ENCODE data around the gene ANAPC2. TPM values are rescaled to one million over a fixed set of nuclear protein-coding genes. Genes with fewer than 3 reads are reported as not detected.

Gene ANAPC2
- total RNA-seq, 2 experiments from 2014 or later: 144 to 149 TPM

DNA sequence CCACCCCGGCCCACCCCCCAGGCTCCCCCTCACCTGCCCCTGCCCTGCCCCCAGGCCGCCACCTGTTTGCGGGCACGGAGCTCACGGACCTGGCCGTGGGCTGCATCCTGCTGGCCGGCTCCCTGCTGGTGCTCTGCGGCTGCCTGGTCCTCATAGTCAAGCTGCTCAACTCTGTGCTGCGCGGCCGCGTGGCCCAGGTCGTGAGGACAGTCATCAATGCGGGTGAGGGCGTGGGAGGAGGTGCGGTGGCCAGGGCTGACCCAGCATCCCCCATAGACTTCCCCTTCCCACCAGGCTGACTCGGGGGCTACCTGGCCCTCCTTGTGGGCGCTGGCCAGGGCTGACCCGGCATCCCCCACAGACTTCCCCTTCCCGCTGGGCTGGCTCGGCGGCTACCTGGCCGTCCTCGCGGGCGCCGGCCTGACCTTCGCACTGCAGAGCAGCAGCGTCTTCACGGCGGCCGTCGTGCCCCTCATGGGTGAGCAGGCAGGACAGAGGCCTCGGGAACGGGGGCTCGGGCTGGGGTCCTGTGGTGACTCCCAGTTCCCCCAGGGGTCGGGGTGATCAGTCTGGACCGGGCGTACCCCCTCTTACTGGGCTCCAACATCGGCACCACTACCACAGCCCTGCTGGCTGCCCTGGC is 45.8 kb upstream of the ANAPC2 start:
- ATAC-seq (ENCODE audit: poor library complexity) (no peak), DNase-seq (no peak)
- intact Hi-C loops (cut with DNase I, micrococcal nuclease): no loop called here
- H3K27ac ChIP-seq (ENCODE audit: low read depth in 1 of 2, low read length in 2 of 2): no peak overlapping the region
- no peaks in the 10 kb centered on the region for H3K36me3 ChIP-seq (ENCODE audit: insufficient read depth, low read length)
- H3K27ac Mint-ChIP-seq: no peak overlapping the region
- ChIA-PET CTCF (no interaction called here), POLR2A (no interaction called here)
- peaks cover 34% of the 10 kb centered on the region for H3K4me1 ChIP-seq (ENCODE audit: insufficient read depth, low read length)
- H3K36me3 Mint-ChIP-seq (ENCODE audit: low read depth): no peaks in the 10 kb centered on the region
- H3K4me3 ChIP-seq (ENCODE audit: low read length): no peak overlapping the region
- TF ChIP-seq, protein P1, sequence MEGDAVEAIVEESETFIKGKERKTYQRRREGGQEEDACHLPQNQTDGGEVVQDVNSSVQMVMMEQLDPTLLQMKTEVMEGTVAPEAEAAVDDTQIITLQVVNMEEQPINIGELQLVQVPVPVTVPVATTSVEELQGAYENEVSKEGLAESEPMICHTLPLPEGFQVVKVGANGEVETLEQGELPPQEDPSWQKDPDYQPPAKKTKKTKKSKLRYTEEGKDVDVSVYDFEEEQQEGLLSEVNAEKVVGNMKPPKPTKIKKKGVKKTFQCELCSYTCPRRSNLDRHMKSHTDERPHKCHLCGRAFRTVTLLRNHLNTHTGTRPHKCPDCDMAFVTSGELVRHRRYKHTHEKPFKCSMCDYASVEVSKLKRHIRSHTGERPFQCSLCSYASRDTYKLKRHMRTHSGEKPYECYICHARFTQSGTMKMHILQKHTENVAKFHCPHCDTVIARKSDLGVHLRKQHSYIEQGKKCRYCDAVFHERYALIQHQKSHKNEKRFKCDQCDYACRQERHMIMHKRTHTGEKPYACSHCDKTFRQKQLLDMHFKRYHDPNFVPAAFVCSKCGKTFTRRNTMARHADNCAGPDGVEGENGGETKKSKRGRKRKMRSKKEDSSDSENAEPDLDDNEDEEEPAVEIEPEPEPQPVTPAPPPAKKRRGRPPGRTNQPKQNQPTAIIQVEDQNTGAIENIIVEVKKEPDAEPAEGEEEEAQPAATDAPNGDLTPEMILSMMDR (IDR thresholded peaks at IDR 0.05): no peak
- H3K27me3 Mint-ChIP-seq: peaks cover 6% of the 10 kb centered on the region
- H3K9me3 Mint-ChIP-seq: no peaks in the 10 kb centered on the region
- H3K4me3 Mint-ChIP-seq: no peak overlapping the region
- peaks cover 0 to 7% of the 10 kb centered on the region in 2 experiments for H3K9me3 ChIP-seq (ENCODE audit: control insufficient read depth in 1 of 2, insufficient read depth in 1 of 2, low read length in 2 of 2)
- peaks cover 5% of the 10 kb centered on the region for H3K4me1 Mint-ChIP-seq (ENCODE audit: low read depth)
- peaks cover 2 to 4% of the 10 kb centered on the region in 2 experiments for H3K27me3 ChIP-seq (ENCODE audit: control insufficient read depth in 1 of 2, insufficient read depth in 2 of 2, low read length in 2 of 2)

DNA sequence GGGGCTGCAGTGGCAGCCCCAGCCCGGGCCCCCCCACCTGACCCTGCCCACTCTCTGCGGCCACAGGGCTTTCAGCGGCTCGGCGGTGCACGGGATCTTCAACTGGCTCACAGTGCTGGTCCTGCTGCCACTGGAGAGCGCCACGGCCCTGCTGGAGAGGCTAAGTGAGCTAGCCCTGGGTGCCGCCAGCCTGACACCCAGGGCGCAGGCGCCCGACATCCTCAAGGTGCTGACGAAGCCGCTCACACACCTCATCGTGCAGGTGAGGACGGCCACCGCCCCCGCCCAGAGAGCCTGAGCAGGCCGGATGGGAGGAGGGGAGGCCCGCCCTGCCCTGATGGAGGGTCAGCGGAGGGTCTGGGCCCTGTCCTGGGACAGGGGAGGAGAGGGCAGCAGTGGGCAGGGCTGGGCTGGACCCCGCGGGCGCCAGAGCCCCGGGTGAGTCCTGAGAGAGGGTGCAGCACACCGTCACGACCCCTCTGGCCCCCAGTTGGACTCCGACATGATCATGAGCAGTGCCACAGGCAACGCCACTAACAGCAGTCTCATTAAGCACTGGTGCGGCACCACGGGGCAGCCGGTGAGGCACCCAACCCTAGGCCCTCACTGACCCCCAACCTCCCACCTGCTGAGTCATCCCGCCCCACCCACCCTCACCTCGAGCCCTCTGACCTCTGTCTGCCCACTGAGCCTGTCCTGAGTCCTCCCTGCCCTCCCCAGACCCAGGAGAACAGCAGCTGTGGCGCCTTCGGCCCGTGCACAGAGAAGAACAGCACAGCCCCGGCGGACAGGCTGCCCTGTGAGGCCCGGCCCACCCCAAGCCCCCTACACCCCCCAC is 45.0 kb upstream of the ANAPC2 start:
- Mint-ChIP-seq H3K27ac (no peak overlapping the region), H3K4me3 (no peak overlapping the region), H3K4me1 (ENCODE audit: low read depth) (no peaks in the 10 kb centered on the region), H3K27me3 (peaks cover 6% of the 10 kb centered on the region), H3K9me3 (no peaks in the 10 kb centered on the region), H3K36me3 (ENCODE audit: low read depth) (no peaks in the 10 kb centered on the region)
- ATAC-seq (ENCODE audit: poor library complexity) (no peak), DNase-seq (no peak)
- no peaks in the 10 kb centered on the region for H3K36me3 ChIP-seq (ENCODE audit: insufficient read depth, low read length)
- no peak overlapping the region for H3K4me3 ChIP-seq (ENCODE audit: low read length)
- peaks cover 3 to 13% of the 10 kb centered on the region in 2 experiments for H3K27me3 ChIP-seq (ENCODE audit: control insufficient read depth in 1 of 2, insufficient read depth in 2 of 2, low read length in 2 of 2)
- TF ChIP-seq, protein P1 (IDR thresholded peaks at IDR 0.05): no peak
- intact Hi-C loops (cut with DNase I, micrococcal nuclease): no loop called here
- H3K9me3 ChIP-seq (ENCODE audit: control insufficient read depth in 1 of 2, insufficient read depth in 1 of 2, low read length in 2 of 2): peaks cover 0 to 10% of the 10 kb centered on the region in 2 experiments
- ChIA-PET CTCF (no interaction called here), POLR2A (no interaction called here)
- no peak overlapping the region for H3K27ac ChIP-seq (ENCODE audit: low read depth in 1 of 2, low read length in 2 of 2)
- H3K4me1 ChIP-seq (ENCODE audit: insufficient read depth, low read length): peaks cover 26% of the 10 kb centered on the region

DNA sequence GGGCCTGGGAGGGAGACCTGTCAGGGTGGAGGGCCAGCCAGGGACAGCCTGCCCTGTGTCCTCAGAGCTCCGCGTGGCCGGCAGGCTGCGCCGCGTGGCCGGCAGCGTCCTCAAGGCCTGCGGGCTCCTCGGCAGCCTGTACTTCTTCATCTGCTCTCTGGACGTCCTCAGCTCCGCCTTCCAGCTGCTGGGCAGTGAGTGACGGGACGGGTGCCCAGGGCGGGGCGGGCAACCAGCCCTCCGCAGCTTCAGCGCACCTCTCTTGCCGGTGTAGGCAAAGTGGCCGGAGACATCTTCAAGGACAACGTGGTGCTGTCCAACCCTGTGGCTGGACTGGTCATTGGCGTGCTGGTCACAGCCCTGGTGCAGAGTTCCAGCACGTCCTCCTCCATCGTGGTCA is 44.1 kb upstream of the ANAPC2 start:
- peaks cover 0 to 10% of the 10 kb centered on the region in 2 experiments for H3K9me3 ChIP-seq (ENCODE audit: control insufficient read depth in 1 of 2, insufficient read depth in 1 of 2, low read length in 2 of 2)
- DNase-seq (no peak), ATAC-seq (ENCODE audit: poor library complexity) (no peak)
- peaks cover 3 to 16% of the 10 kb centered on the region in 2 experiments for H3K27me3 ChIP-seq (ENCODE audit: control insufficient read depth in 1 of 2, insufficient read depth in 2 of 2, low read length in 2 of 2)
- Mint-ChIP-seq H3K4me1 (ENCODE audit: low read depth) (peaks cover 3% of the 10 kb centered on the region), H3K9me3 (no peaks in the 10 kb centered on the region), H3K4me3 (no peak overlapping the region), H3K36me3 (ENCODE audit: low read depth) (no peaks in the 10 kb centered on the region), H3K27ac (no peak overlapping the region), H3K27me3 (peaks cover 9% of the 10 kb centered on the region)
- ChIA-PET POLR2A (no interaction called here), CTCF (no interaction called here)
- H3K4me1 ChIP-seq (ENCODE audit: insufficient read depth, low read length): peaks cover 21% of the 10 kb centered on the region
- intact Hi-C loops (cut with DNase I, micrococcal nuclease): no loop called here
- TF ChIP-seq, protein P1 (IDR thresholded peaks at IDR 0.05): no peak
- no peak overlapping the region for H3K4me3 ChIP-seq (ENCODE audit: low read length)
- H3K27ac ChIP-seq (ENCODE audit: low read depth in 1 of 2, low read length in 2 of 2): no peak overlapping the region
- no peaks in the 10 kb centered on the region for H3K36me3 ChIP-seq (ENCODE audit: insufficient read depth, low read length)

Measured in CD4-positive, alpha-beta T cell (primary cell).